ENCODE data around the gene HNRNPA0.

DNA sequence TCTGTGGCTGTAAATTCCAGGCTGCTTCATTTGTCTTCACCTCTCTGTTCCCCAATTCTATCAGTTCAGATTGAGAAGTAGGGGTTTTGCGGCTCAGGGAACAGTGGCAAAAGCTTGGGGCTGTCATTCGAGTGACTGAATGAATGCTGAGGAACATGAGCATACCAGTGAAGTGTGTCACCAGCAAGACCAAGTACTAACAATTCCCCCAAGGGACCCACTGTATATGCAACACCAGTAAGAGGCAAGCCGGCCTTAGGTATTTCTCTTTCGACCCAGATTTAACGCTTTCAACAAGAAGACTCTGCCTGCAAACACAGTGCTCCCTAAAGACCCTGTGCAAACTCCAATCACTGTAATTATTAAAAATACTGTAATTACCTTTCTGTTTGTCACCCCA, 44.1 kb downstream of the HNRNPA0 start:
- TF ChIP-seq CTCF (IDR thresholded peaks at IDR 0.05) (no peak), POLR2A (IDR thresholded peaks at IDR 0.05) (no peak)

Measured in uterus (tissue), 2 donors.